NCI-H1417 (cell line): ENCODE measurements around the gene SMARCC1.
A peak's percentile ranks its signal among the peaks of the same experiment; 100 is the strongest.

ENCODE experiments used
- DNase-seq, 3 experiments: peaks; one replicate each; lab custom pipeline; 2025; lab: John Stamatoyannopoulos, UW

Gene SMARCC1

DNA sequence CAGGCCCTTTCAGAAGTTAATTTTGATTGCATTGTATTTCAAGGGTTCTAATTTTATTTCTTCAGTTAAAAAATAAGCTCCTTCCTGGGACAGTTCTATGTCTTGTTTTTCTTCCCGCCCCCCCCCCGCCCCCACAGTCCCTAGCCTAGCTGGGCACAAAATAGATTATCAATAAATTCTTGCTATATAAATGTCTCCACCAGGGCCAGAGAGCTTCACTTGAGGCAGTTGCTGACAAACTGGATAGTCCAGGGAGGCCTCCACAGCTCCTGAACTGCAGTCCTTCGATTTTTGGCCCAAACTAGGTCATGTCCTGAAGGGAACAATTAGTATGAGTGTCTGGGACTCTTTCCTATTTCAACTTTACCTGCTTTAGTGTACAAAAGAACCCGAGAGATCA, 193.1 kb downstream of the SMARCC1 start:
- DNase-seq, result no peak

DNA sequence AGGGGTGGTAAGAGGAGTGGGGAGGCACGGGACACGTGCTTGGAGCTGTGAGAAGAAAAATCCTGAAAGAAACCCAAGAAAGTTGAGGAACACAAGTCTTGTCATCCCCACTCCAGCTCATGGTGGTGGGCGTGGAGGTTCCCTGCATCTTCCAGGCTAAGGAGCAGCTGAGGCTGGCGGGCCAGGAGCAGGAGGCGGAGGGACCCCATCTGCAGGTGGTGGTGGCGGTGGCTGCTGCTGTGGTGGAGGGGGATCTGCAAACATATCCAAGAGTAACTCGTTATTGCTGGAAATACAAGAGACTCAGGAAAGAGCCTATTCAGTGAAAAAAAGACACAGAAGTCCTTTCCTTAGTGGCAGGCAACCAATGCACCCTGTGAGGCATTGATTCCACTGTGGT, 193.6 kb downstream of the SMARCC1 start:
- DNase-seq, result no peak

DNA sequence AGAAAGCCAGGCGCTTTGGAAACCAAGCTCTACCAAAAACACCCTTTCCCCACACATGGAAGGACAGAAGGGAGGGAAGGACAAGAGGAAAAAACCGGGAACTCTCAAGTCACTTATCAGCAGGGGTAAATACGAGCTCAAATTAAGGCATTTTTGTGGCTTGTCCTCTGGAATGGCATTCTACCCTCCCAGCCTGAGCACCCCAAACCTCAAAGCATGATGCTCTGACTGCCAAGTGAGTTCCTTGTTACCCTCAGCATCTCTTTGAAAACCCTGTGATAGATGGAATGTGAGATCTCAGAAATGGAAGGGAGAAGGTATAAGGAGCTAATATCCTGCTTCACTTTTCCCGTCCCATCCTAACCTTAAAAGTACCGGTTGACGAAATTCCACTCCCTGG, 194.9 kb downstream of the SMARCC1 start:
- peak in 1 of 3 experiments; percentile 1 for DNase-seq

DNA sequence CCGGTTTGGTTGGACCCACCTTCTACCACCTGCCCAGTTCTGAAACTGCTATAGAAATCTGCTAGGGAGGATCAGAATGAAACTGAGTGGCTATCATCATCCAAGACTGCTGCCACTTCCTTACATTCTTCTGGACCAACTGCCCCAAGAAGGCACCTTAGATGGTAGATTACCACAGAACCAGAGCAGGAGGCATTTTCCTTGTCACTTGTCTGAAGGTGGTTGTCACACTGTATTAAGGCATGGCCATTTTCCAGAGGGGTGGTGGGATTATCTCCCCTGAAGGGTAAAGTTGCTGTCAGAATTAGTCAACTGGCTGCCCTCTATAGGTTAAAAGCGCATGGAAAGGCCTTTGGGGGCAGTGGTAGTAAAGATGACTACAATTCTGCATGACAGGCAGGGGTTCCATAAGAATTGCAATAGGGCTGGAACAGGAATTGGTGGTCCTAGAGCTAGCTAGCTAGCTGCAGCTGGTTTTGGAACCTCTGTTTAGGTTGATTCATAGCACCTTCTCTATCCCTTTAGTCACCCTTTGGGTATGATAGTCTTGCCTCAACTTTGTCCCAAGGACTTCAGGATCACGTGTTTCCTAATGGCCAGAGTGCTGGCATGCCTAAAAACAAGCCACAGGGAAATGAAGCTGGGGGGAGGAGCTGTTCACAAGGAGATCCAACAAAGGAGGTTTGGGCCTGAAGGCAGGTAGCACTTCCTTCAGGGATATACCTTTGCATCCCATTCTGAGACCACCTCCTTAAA, 198.2 kb downstream of the SMARCC1 start:
- no peak for DNase-seq

DNA sequence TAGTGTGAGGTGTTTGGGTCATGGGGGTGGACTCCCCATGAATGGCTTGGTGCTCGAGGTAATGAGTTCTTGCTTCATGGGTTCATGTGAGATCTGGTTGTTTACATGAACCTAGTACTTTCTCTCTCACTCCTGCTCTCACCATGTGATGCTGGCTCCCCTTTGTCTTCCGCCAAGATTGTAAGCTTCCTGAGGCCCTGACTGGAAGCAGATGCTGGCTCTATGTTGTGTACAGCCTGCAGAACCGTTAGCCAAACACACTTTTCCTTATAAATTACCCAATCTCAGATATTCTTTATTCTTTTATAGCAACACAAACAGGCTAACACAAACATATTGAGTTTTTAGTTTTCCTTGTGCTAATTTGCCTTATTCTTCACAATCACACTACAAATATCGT, 199.9 kb downstream of the SMARCC1 start:
- peak in 1 of 3 experiments; percentile 1 for DNase-seq

DNA sequence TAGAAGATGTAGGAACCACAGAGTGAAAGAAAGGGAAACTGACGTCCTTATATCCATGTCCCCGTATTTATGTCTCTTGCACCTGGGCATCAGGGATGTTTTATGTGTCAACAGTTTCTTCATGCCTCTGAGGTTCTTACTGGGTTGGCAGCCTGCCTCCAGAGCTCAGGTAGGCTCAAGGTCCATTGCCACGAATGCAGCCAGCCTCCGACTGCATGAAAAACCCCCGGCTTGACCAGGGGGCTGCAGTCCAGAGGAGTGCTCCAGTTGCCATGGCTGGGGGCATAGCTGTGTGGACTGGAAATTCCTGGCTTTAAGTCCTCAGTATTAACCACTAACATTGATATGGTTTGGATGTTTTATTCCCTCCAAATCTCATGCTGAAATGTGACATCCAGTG, 200.3 kb downstream of the SMARCC1 start:
- DNase-seq, result no peak

DNA sequence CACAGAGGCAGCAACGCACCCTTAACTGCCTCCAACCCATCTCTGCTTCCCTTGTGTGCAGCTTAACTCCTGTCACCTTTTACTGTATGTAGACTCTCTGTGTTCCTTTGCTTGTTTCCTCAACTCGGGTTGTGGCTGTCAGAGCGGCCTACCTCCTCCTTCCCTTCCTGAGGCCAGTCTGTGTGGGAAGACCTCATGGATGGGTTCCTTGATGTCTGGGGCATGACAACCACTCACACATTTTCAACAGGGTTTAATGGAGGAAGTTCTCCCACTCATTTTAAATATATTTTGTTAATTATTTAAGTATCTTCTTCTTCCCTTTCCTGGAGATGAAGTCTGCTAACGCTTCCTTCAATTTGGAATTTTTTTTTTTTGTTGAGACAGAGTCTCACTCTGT, 201.2 kb downstream of the SMARCC1 start:
- peak in 1 of 3 experiments; percentile 18 for DNase-seq

DNA sequence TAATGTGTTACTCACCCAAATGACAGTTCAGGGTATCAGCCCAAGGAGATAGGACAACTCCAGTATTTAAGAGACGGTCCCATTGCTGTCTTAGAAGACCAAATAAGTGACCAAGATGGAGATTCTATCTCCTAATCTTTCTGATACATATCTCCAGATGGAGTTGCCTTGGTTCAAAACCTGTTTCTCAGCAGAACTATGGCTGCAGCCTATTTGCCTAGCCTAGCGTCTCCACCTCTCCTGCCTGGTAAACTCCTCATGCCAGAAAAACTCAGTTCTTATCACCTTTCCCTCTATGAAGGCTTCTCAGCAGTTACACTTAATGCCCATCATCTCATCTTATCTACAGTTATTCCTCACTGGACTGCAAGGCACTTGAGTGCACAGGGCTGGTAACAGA, 201.8 kb downstream of the SMARCC1 start:
- DNase-seq, result no peak

DNA sequence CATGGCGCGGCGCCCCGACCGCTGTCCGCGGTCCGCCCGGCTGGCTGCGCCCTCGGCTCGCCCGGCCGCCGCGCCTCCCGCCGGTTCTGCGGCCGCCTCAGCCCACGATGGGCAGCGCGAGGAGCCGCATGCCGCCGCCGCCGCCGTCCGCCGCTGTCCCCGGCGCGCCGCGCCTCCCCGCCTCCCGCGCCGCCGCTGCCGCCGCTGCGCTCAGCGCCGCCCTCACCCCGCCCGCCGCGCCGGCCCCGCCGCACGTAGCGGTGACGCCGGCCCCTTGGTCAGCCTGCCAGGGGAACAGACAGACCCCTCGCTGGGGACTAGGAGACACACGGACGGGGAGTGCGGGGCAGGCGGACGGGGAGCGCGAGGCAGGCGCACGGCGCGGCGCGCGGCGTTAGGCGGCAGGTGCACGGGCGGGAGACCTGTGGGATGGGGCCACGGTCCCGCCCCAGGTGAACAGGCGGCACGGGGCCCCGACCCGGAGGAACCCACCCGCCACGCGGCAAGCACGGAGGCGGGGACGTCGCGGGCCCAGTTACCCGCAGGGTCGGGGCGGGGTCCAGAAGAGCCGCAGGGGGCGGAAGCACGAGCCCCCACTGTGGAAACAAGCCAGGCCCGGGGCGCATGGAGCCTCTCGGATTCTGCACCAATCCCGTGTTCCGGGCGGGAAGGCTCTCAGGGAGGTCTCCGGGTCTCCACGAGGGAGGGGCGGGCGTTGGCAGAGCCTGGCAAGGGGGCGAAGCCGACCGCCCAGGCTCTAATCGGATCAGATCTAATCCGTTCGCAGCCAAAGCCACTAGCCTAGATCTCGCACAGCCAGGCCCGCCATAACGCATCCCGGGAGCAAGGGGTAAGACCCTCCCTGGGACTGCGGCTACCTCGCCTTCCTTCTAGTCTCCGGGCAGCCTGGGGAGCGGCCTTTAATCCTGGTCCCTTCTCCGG, 202.7 kb downstream of the SMARCC1 start, which contains the start of gene CSPG5:
TSS of gene CSPG5 (minus strand) at position 175 of the 942 bp plus-strand sequence. CDS start at position 3, 172 bp downstream.
- DNase-seq, result peak in 2 of 3 experiments; percentile 42 to 53

DNA sequence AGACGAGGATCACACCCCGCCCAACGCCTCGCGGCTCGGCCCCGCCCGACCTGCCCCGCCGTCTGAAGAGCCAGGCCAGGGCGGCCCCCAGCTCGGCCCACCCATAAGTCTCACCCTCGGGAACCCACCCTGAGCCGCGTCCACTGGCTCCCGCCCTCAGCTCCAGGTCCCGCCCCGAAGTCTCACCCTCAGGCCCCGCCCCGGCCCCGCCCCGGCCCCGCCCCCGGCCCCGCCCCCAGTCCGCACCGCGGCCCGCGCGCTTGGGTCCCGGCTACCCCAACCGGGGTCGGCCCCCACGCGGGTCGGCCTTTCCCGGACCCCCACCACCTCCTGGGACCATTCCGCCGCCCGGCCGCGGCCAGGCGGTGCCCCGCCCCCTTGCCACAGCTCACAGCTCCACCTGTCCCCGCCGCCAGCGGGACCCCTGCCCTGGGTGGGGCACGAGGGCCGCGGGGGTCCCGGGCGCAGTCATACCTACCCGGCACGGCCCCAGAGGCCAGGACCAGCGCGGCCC, 203.5 kb downstream of the SMARCC1 start:
- peak in 2 of 3 experiments; percentile 13 to 24 for DNase-seq

DNA sequence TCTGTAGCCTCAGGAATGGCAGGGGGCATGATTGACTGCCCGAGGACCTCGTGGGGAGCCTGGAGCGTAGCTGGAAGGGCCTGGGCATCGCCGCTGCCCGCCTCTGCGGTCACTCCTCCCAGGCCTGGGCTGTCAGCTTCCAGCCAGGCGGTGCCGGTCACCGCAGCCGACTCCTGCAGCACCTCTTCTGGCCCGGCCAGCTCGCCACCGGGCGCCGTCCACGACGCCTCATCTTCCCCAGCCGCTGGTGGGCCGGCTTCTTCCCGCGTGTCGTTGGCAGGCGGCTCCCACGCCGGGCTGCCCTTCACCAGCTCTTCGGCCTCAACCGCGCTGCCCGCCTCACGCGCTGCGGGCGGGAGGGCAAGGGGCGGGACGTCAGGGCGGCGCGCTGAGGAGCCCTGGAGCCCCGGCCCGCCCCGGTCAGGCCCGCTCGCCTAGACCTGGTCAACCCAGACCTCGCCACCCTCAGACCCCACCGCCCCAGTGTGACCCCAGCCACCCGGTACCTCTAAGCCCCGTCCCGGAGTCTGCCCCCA, 204.0 kb downstream of the SMARCC1 start:
- DNase-seq, result peak in 2 of 3 experiments; percentile 13 to 22

DNA sequence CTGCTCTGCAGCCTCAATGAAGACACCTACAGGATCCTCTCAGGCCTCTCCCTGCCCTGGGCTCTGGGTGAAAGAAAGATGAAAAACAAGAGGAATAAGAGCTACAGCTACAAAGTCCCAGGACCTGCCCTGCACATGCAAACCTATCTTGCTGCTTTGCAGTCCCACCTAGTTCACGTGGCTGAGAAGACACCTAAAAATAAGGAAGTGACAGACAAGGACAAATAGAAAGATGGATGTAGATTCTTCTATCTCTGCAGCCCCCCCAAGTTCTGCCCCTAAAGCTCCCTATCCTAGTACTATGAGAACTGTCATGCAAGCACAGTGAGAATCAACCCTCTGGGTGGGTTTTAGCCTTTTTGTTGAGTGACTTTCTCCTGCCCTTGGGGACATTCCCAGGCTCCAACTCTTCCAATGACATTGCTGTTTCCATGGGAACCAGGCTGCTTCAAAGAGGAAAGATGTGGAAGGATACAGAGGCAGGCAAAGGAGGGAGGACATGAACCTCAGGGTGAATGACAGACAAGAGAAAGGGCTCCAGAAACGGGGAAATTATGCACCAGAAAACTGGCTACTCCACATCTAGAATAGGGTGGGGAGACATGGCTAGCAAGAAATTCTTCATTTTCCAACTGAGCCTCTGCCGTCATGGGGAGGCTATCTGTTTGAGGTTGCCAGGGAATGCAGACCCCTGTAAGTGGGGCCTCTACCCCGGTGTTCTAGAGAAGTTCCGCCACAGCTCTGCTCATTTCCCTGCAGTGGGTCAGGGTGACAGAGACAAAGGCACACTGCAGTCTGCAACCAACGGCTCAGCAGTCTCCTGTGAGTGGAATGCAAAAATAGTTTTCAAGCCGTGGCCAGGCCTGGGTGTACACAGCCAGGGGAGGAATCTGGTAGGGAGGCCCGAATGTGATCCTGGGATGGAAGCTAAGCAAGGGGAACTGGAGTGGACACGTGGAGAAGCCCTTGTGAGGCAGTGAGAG, 208.2 kb downstream of the SMARCC1 start:
- DNase-seq, result no peak

DNA sequence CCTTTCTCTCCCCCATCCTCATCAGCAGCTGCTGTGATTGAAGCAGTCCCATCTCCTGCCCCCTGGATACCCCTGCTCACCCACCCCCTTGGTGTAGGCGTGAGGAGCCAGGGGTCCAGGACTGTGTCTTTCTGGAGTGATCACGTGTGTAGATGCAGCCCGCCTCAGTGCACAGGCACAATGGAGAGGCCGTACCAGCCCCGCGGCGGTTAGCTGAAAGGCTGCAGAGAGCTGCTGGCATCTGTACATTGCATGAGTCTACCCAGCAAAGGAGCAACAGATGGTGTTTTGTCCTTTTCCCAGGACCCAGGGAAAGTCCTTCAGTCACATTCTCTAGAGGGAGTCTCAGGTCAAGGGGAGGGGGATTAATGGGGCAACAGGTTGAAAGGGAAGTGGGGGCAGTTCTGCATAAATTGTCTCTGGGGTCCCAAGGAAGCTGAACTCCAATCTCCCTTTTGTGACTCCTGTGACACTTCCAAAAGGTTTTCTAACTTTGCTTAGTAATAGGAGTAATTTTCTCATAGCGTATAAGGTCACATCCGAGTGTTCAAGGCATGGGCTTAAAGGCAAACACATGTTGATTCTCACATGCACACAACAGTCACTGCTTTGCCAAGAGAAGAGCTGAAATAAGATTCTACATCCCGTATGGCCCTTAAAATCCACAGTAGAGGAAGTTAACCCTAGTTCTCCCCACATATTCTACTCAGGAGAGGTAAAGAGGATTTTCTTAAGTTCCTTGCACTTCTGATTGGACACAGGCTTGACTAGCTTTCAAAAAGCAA, 210.1 kb downstream of the SMARCC1 start:
- no peak for DNase-seq

DNA sequence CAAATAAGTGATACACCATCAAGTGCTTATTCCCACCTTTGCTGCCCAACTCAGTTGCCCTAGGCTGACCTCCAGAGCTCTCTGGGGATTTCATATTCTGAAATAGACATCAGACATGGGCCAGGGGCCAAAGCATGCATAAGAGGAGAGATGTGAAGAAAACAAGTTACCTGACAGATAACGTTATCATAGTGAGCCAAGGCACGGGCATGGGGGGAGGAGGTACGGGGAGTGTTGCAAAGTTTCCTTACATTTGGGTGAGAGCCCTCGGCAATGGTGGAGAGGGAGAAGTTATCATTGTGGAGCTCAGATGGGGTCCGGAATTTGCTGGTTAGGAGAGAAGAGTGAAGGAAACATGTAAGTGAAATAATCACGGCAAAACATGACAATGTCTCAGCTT, 212.8 kb downstream of the SMARCC1 start:
- DNase-seq, result no peak

DNA sequence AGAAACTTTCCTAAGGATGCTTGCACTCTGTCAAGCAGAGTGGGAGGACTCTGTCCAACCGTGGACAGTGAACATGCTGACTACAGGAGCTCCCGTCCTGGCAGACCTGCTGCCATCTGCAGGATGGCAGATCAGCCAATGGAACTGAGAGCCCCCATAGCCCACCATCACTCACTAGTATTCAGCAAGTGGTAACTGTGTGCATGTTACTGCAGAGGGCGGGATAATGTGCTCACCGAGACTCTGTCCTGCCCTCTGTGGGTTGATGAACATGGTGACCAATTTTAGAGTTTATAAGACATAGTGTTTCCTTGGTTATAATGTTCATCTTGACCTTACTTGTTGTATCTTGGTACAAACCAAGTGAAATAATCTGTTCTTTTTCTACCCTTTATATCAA, 214.5 kb downstream of the SMARCC1 start:
- DNase-seq, result no peak

DNA sequence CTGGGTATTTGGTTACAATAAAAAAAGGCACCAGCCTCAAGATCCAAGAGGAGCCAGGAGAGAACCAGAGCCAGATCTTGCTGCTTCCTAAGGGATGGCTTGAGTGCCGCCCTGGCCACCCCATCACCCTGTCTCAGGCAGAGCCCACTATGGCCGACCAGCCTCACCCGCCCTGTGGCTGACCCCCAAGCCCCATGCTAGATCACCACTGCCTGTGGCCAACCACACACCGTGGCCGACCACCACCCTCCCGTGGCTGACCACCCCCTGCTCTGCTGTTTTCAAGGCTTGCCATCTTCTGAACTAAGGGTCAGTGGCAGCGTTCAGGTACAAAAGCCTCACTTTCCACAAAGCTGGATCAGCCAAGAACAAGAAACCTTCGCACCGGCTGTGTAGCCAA, 215.0 kb downstream of the SMARCC1 start:
- no peak for DNase-seq

DNA sequence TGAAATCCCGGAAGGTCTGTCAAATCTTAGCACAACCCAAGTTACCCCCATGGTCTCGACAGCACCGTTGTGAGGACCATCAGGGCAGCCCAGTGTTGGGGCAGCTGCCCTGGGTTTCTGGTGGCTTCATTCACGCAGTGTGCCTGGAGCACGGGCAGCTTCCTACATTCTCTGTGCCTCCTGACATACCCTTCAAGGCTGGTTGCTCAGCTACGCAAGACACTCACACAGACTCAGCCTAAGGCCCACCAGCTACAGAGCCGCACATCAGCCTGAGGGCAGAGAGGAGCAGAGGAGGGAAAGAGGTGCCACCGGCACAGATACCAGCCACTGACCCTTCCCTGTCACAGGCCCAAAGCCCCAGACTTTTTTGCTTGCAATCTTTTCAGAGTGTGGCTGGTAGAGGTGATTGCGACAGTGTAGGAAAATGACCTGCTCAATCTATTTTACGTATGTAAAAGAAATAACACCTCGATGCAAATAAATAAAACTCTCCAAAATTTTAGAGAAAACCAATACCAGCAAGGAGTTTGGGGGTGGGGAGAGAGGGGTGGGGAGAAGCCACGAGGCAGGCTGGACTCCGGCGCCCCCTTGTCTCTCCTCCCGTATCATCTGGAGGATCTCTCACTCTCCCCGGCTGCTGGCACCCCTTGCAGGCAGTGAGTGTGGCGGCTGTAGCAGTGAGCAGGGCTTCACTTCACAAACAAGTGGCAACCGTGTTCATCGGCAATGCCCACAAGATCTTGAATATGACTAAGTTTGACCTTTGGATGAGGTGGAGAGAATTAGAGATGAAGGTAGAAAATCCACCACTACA, 215.8 kb downstream of the SMARCC1 start:
- DNase-seq, result no peak

DNA sequence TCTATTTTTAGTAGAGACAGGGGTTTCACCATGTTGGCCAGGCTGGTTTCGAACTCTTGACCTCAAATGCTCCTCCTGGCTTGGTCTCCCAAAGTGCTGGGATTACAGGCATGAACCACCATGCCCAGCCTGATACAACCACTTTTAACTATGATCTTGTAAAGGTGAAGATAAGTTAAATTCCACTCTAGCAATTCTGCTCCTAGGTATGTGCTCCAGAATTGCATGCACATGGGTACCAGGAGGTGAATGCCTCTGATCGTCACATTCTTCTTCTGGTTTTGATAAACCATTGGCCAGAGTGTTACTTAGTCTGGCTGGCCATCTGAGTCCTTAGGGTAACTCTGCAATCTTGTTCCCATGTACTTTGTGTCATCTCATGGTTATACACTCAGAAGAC, 225.3 kb downstream of the SMARCC1 start:
- no peak for DNase-seq

DNA sequence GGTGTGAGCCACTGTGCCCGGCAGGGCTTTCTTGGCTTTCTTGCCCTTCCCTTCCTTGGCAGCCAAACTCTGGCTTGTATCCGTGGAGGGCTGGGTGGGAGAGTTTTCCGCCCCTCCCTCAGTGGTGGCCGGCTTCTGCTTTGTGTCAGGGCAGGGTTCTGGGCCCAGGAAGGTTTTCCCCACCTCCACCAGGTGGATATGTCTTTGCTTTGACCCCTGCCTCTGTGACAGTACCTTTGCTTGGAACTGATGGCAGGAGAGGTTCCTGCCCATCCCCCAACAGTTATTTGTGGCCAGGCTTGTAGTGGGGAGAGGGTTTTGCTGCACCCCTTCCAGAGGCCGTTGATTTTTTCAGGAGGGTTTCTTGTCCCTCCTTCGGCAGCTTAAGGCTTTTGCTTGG, 227.4 kb downstream of the SMARCC1 start:
- DNase-seq, result no peak
